H1 (cell line): ENCODE results near the gene KCNJ4. TPM values are rescaled to one million over a fixed set of nuclear protein-coding genes. Genes with fewer than 3 reads are reported as not detected.

ENCODE experiments used
- ATF3 ChIP-seq: IDR thresholded peaks from 2 replicates; pipeline ENCODE4 v1.6.1; 2011; ENCODE audit warnings: low read depth, mild to moderate bottlenecking, low read length; ENCODE audit not compliant: insufficient read depth
- CHD7 ChIP-seq: fragments of 300-600 bp; sonication (generic); IDR thresholded peaks from 2 replicates; pipeline ENCODE4 v1.7.1; 2012; ENCODE audit warnings: low read length, moderate library complexity, mild to moderate bottlenecking, inconsistent platforms; ENCODE audit not compliant: insufficient replicate concordance
- CTCF ChIP-seq, 3 experiments: IDR thresholded peaks; 1 replicate in 2 of 3; 2 replicates in 1 of 3; pipeline versions ENCODE4 v1.5.1 to v1.6.1; 2011; ENCODE audit warnings: low read length in 3 of 3, mild to moderate bottlenecking in 3 of 3, inconsistent platforms in 2 of 3, low read depth in 1 of 3, moderate library complexity in 1 of 3; ENCODE audit not compliant: insufficient read depth in 1 of 3; ENCODE audit errors: control extremely low read depth in 1 of 3
- EZH2 ChIP-seq: fragments of 200-600 bp; sonication (generic); IDR thresholded peaks from 2 replicates; pipeline ENCODE4 v1.7.1; 2012; ENCODE audit warnings: low read depth, mild to moderate bottlenecking, moderate library complexity, low read length, inconsistent platforms; ENCODE audit not compliant: severe bottlenecking
- KDM5A ChIP-seq: fragments of 200-600 bp; IDR thresholded peaks from 2 replicates; pipeline ENCODE4 v1.7.1; 2012; ENCODE audit warnings: mild to moderate bottlenecking, low read length, inconsistent platforms, mixed read lengths
- MAX ChIP-seq: IDR thresholded peaks from 2 replicates; pipeline ENCODE4 v1.6.1; 2012; ENCODE audit warnings: inconsistent platforms
- POLR2A ChIP-seq, 2 experiments: IDR thresholded peaks; 1 replicate in 1 of 2; 2 replicates in 1 of 2; pipeline ENCODE4 v1.6.1; 2011; ENCODE audit warnings: low read depth in 2 of 2, low read length in 2 of 2, mild to moderate bottlenecking in 2 of 2; ENCODE audit errors: control extremely low read depth in 1 of 2
- SUZ12 ChIP-seq: fragments of 200-600 bp; sonication (generic); IDR thresholded peaks from 2 replicates; pipeline ENCODE4 v1.6.1; 2012; ENCODE audit warnings: mild to moderate bottlenecking, inconsistent platforms, low read length, moderate library complexity, mixed read lengths
- polyA plus RNA-seq, 7 experiments: library from polyadenylated mRNA; depleted of rRNA in 3 of 7; stranded (reverse) in 5 of 7; unstranded in 2 of 7; fragments of >200 nt in 5 of 7; fragments of 200-250 nt in 2 of 7; gene quantifications; 1 replicate in 5 of 7; 2 replicates in 1 of 7; 4 replicates in 1 of 7; pipeline versions ENCODE4 v1.2.1 to v1.2.3, GENCODE V29; 2011 to 2013; ENCODE audit warnings: missing spikeins in 2 of 7, mixed read lengths in 2 of 7
- total RNA-seq: library from RNA; stranded (reverse); fragmentation: NEBNext Ultra II Directional; extraction: Animal tissue kit (Norgen Biotek cat#: 25700); gene quantifications from 2 replicates; pipeline ENCODE4 v1.2.1, GENCODE V29; 2021

Gene KCNJ4
- total and polyA plus RNA-seq, 2 of the 8 experiments (the other 6 are each of a cell fraction or from before 2014, with no cell fraction given): 1.4 to 2.2 TPM

GRCh38 chr22:38444783-38445182 lies 10.2 kb downstream of the KCNJ4 start (continued):
- no peak for TF ChIP-seq CHD7
- no peak for TF ChIP-seq POLR2A (IDR thresholded peaks at IDR 0.05; ENCODE audit: control extremely low read depth in 1 of 2, low read depth in 2 of 2, low read length in 2 of 2)
- TF ChIP-seq ATF3: no peak
- TF ChIP-seq SUZ12: no peak
- no peak for TF ChIP-seq EZH2
- TF ChIP-seq MAX: no peak
- no peak for TF ChIP-seq CTCF (IDR thresholded peaks at IDR 0.05; ENCODE audit: control extremely low read depth in 1 of 3, insufficient read depth in 1 of 3, low read depth in 1 of 3, low read length in 3 of 3)
- TF ChIP-seq KDM5A: no peak
